PFSK-1 (cell line): Measurements from ENCODE around the gene PLCD1.

Experiments
- FOXP2 ChIP-seq: optimal IDR thresholded peaks from 2 replicates; pipeline ENCODE3; 2011; ENCODE audit warnings: borderline replicate concordance, control low read depth, inconsistent platforms; ENCODE audit not compliant: insufficient read depth; ENCODE audit errors: extremely low read length, extremely low read depth
- POLR2AphosphoS5 ChIP-seq: IDR thresholded peaks from 2 replicates; pipeline ENCODE4 v1.6.1; 2012; ENCODE audit warnings: low read depth, mild to moderate bottlenecking, control low read depth, low read length, moderate library complexity
- SIN3A ChIP-seq: IDR thresholded peaks from 2 replicates; pipeline ENCODE4 v1.6.1; 2012; ENCODE audit warnings: mild to moderate bottlenecking, low read length, moderate library complexity, borderline replicate concordance; ENCODE audit not compliant: insufficient read depth
- TAF1 ChIP-seq: IDR thresholded peaks from 2 replicates; pipeline ENCODE4 v1.6.1; 2012; ENCODE audit warnings: low read length, control low read depth, borderline replicate concordance; ENCODE audit not compliant: insufficient read depth
- TF ChIP-seq, protein P1 (sequence below), 2 experiments: IDR thresholded peaks; 2 replicates each; pipeline versions ENCODE4 v1.6.1 to v1.8.0; 2011 to 2012; ENCODE audit warnings: low read depth in 2 of 2, low read length in 2 of 2, control low read depth in 1 of 2, inconsistent platforms in 1 of 2, mild to moderate bottlenecking in 1 of 2, moderate library complexity in 1 of 2; ENCODE audit not compliant: insufficient read depth in 1 of 2

PLCD1 gene

DNA sequence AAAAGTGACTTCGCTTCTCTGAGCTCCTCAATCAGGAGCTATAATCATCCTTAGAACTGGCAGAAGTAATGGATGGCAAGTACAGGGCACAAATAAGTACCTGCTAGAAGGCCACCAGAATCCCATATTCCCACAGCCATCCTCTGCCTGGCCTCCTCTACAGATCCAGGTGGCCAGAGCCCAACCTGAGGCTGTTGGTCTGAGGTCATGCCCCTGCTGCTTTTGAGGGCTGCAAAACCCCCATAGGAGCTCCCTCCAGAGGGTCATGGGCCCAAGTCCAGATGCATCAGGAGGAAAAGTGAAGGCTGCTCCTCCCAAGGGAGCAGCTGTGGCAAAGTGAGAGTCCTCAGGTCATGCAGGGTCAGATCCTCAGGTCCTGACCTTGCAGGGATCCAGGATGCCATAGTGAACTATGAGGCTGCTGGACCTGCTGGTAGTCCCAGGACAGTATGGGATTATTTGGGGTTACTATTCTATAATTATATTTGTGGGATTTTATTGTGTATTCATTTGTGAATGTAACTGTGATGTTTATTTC is 3.0 kb upstream of the PLCD1 start:
- TF ChIP-seq, protein P1, sequence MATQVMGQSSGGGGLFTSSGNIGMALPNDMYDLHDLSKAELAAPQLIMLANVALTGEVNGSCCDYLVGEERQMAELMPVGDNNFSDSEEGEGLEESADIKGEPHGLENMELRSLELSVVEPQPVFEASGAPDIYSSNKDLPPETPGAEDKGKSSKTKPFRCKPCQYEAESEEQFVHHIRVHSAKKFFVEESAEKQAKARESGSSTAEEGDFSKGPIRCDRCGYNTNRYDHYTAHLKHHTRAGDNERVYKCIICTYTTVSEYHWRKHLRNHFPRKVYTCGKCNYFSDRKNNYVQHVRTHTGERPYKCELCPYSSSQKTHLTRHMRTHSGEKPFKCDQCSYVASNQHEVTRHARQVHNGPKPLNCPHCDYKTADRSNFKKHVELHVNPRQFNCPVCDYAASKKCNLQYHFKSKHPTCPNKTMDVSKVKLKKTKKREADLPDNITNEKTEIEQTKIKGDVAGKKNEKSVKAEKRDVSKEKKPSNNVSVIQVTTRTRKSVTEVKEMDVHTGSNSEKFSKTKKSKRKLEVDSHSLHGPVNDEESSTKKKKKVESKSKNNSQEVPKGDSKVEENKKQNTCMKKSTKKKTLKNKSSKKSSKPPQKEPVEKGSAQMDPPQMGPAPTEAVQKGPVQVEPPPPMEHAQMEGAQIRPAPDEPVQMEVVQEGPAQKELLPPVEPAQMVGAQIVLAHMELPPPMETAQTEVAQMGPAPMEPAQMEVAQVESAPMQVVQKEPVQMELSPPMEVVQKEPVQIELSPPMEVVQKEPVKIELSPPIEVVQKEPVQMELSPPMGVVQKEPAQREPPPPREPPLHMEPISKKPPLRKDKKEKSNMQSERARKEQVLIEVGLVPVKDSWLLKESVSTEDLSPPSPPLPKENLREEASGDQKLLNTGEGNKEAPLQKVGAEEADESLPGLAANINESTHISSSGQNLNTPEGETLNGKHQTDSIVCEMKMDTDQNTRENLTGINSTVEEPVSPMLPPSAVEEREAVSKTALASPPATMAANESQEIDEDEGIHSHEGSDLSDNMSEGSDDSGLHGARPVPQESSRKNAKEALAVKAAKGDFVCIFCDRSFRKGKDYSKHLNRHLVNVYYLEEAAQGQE (IDR thresholded peaks at IDR 0.05; ENCODE audit: insufficient read depth in 1 of 2, low read depth in 2 of 2, low read length in 2 of 2): no peak
- TF ChIP-seq FOXP2 (no peak), SIN3A (no peak), TAF1 (no peak)

DNA sequence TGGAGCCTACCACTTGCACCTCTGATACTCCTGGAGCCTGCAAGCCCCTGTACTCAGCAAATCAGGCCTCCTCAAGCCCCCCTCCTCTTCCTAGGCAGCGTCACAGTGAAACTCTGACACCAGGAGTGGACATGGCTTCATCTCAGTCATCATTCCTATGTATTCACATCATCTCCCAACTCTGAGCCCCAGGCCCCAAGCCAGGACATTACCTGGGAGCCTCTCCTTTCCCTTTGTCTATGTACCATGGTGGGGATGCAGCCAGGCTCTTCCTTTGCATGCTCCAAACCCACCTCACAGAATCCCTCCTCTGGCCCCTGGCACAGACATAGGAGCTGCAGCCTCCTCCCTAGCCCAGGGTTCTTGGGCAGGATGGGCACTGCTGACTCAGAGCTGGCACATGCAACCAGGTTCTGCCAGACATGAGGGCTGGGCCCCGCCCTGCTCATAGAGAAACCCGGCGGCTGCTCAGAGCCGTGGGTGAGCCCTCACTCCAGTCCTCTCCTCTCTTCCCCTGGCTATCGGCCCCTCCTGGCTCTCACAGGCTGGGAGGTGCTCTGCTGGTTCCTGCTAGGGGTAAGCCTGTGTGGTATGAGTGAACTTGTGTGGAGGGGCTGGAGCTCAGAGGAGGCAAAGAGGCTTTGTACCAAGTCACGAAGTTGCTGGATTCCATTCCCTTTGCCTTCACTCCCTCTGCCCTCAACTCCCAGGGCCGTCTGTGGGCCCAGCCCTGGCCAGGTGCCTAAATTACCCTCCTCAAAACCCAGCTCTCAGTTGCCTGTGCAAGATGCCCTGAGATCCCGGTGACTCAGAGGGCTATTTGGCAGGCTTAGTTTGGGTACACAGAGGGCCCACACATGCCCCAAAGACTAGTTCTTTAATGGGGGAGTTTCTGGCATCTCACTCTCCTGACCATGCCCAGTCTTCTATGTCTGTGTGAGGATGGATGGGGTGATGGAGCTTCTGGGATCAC is 1.9 kb upstream of the PLCD1 start:
- TF ChIP-seq TAF1 (no peak), POLR2AphosphoS5 (no peak)

DNA sequence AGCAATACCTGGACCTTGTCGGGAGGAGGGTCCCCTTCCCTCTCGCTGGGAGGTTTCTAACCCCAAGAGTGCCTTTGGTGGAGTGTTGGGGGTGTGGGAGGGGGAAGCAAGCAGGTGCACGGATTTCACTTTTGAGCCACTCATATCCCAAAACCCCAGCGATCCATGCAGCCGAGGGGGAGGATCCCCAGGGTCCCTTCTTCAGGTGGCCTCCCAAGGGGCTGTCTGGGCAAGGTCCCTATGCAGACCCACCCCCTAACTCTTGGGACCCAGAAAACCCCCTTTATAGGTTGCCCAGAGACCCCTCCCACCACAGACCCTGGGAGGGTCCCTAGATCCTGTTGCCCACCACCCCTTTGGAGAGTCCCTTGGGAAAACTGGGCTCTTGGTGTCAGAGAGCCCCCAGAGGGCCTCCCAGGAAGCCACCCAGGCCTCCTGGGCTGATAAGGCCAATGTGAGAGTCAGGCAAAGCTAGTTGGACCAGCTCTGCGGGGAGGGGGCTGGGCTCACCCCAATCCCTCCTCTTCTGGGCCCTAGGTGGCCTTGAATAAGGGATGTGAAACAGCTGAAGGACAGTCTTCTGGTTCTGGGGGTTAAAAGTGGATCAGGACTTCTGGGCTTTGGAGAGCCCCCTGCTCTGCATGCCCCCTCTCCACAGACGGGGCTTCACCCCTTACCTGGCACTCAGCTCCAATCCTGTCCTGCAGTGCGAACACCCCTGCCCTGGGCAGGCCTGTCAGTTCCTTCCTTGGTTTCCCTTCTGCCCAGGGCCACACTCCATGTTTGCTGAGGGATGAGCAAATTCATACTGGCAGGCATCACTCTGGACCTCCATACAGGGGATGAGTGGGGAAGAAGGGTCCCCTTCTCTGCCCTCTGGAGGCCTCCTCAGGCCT is 932 bp upstream of the PLCD1 start:
- no peak for TF ChIP-seq FOXP2
- TF ChIP-seq, protein P1 (IDR thresholded peaks at IDR 0.05; ENCODE audit: insufficient read depth in 1 of 2, low read depth in 2 of 2, low read length in 2 of 2): no peak
- no peak for TF ChIP-seq TAF1
- no peak for TF ChIP-seq SIN3A
- no peak for TF ChIP-seq POLR2AphosphoS5

DNA sequence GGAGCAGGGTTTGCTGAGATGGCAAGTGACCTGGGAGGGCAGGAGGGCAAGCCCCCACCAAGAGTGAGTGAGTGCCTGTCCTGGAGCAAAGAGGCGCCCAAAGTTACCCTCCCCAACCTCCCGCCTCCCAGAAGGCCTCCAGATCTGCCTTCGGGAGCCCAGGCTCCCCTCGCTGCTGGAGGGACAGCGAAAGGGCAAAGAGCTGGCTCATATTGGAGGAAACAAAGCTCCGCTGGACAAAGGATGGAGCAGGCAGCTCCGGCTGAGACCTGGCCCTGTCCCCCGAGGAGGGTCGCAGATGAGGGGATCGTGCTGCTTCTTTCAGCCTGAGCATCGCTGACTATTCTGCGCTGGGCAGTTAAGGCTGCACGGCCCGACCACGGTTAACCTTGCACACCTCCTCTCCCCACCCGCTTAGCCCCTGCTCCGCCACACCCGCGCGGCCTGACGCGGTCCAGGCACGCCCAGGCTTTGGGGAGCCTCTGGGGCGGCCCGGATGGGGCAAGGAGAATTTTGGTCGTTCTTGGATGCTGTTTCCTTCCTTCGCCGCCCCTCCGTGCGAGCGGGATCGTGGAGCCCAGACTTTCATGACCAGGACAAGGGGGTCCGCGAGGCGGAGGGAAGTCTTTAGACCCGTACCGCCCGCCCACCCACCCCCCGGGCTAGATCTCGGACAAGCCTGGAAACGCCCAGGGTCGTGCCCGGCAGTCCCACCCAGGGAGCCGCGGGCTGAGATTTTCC is 651 bp downstream of the PLCD1 start:
- TF ChIP-seq TAF1 (no peak), SIN3A (no peak), POLR2AphosphoS5 (no peak), FOXP2 (no peak)
- TF ChIP-seq, protein P1 (IDR thresholded peaks at IDR 0.05; ENCODE audit: insufficient read depth in 1 of 2, low read depth in 2 of 2, low read length in 2 of 2): no peak
